ENCODE data around the gene KRT79. TPM values are rescaled to one million over a fixed set of nuclear protein-coding genes. Genes with fewer than 3 reads are reported as not detected.

KRT79 gene
- total and polyA plus RNA-seq, 2 of the 8 experiments (the other 6 are each of a cell fraction or from before 2014, with no cell fraction given) = not detected

GRCh38 chr12:52874573-52875435, 40.7 kb upstream of the KRT79 start:
- no peak overlapping the region for H3K14ac ChIP-seq (ENCODE audit: insufficient read length)
- no peak overlapping the region for H3K4ac ChIP-seq (replicated peaks; ENCODE audit: insufficient read length, low read depth, low read length)
- peaks cover 8% of the 10 kb centered on the region; the same call in 1 of the 2 replicates for H3K23me2 ChIP-seq (ENCODE audit: low read depth, low read length)
- DNase-seq (ENCODE audit: low read depth in 1 of 2, low spot score in 2 of 2) = no peak
- no peak overlapping the region for H2BK20ac ChIP-seq (ENCODE audit: low read length)
- H2AFZ ChIP-seq (ENCODE audit: low read length) = peak overlapping the region; percentile 61; the same call in 1 of the 2 replicates
- ChIA-PET CTCF (ENCODE audit: partially characterized antibody) (interaction anchor here (0.8 to 36.8 kb wide), 23 partner anchors 6 to 734 kb away, joined by 3 to 1250 read pairs (median 5); partner anchors contain the start of gene KRT85), POLR2A (ENCODE audit: partially characterized antibody) (interaction anchor here (1.0 to 1.3 kb wide), 2 partner anchors 131 to 625 kb away, joined by 3 read pairs; partner anchors contain the start of gene EIF4B)
- H3K23ac ChIP-seq (ENCODE audit: insufficient read length) = no peak overlapping the region
- H3K56ac ChIP-seq (replicated peaks; ENCODE audit: insufficient read length, low read depth, low read length) = no peak overlapping the region
- H4K8ac ChIP-seq (ENCODE audit: extremely low read depth, insufficient read depth, low read length) = peak overlapping the region; percentile 38; the same call in 1 of the 2 replicates
- H2AK5ac ChIP-seq (ENCODE audit: low read depth, low read length) = no peak overlapping the region
- no peak overlapping the region for H3K9ac ChIP-seq (replicated peaks in 1 of 4; ENCODE audit: extremely low read depth in 1 of 4, low read depth in 3 of 4, low read length in 3 of 4)
- WGBS, 2 experiments (ENCODE audit: extremely low coverage in 1 of 2, insufficient coverage in 1 of 2, insufficient read length in 1 of 2, insufficient replicate concordance in 2 of 2, low coverage in 1 of 2, low lambda C conversion rate in 2 of 2, missing lambda C conversion rate in 1 of 2) = 84% methylated on average over 10 of the region's 10 CpGs; no CpG with 5 or more reads in 1 of the 2 experiments
- H3K27ac ChIP-seq (ENCODE audit: low read depth, low read length) = no peak overlapping the region
- no peak overlapping the region for H2BK5ac ChIP-seq (ENCODE audit: low read depth, low read length)
- H3K9me3 ChIP-seq (ENCODE audit: insufficient read depth in 2 of 2, low read depth in 1 of 2, low read length in 1 of 2) = no peaks in the 10 kb centered on the region
- peak overlapping the region; percentile 31 to 60 (median 46) for H3K4me3 ChIP-seq (ENCODE audit: extremely low read depth in 1 of 4, insufficient read depth in 2 of 4, low read depth in 3 of 4, low read length in 4 of 4)
- no peaks in the 10 kb centered on the region for H3K36me3 ChIP-seq (ENCODE audit: control insufficient read depth in 2 of 4, insufficient read depth in 4 of 4, low read length in 3 of 4)
- H4K91ac ChIP-seq (replicated peaks; ENCODE audit: insufficient read length, low read length) = no peak overlapping the region
- H2BK15ac ChIP-seq (ENCODE audit: low read length) = no peak overlapping the region
- no peaks in the 10 kb centered on the region for H3K79me1 ChIP-seq (ENCODE audit: low read depth, low read length)
- H2BK12ac ChIP-seq (ENCODE audit: low read depth, low read length) = no peak overlapping the region
- peaks cover 0 to 3% of the 10 kb centered on the region in 2 experiments for H4K20me1 ChIP-seq (replicated peaks in 1 of 2; ENCODE audit: control insufficient read depth in 1 of 2, insufficient read depth in 2 of 2, low read length in 2 of 2)
- no peak overlapping the region for H4K5ac ChIP-seq (ENCODE audit: insufficient read length, low read depth, low read length)
- peaks cover 0 to 8% (median 4%) of the 10 kb centered on the region in 4 experiments; a peak in 4 of 7 replicates for H3K4me1 ChIP-seq (replicated peaks in 1 of 4; ENCODE audit: control insufficient read depth in 3 of 4, insufficient read depth in 4 of 4, low read length in 3 of 4)
- H3K18ac ChIP-seq (ENCODE audit: extremely low read depth, low read length) = no peak overlapping the region
- H2BK120ac ChIP-seq (replicated peaks; ENCODE audit: low read depth, low read length) = no peak overlapping the region
- no peak for FAIRE-seq
- peaks cover 0 to 22% (median 17%) of the 10 kb centered on the region in 4 experiments; a peak in 5 of 7 replicates for H3K27me3 ChIP-seq (replicated peaks in 1 of 4; ENCODE audit: control insufficient read depth in 3 of 4, extremely low read depth in 1 of 4, insufficient read depth in 3 of 4, low read length in 3 of 4)
- peak overlapping the region; percentile 71 to 80 for H3K4me2 ChIP-seq (ENCODE audit: insufficient read depth in 1 of 2, low read depth in 2 of 2, low read length in 2 of 2)
- TF ChIP-seq HDAC6 (IDR thresholded peaks at IDR 0.05; ENCODE audit: low read depth, low read length) (no peak), TAF7 (optimal IDR thresholded peaks at IDR 0.05; ENCODE audit: borderline replicate concordance, low read depth, low read length) (no peak), FOSL1 (IDR thresholded peaks at IDR 0.05; ENCODE audit: insufficient read depth, low read depth, low read length) (no peak), BCL11A (IDR thresholded peaks at IDR 0.05; ENCODE audit: low read depth in 2 of 2, low read length in 2 of 2) (no peak), JUND (IDR thresholded peaks at IDR 0.05; ENCODE audit: low read length) (no peak), NRF1 (IDR thresholded peaks at IDR 0.05; ENCODE audit: low read depth, low read length) (no peak), RNF2 (IDR thresholded peaks at IDR 0.05; ENCODE audit: borderline replicate concordance, low read depth, low read length, missing control alignments, poor library complexity, severe bottlenecking) (no peak), POLR2A (IDR thresholded peaks at IDR 0.05; ENCODE audit: control extremely low read depth in 1 of 2, low read depth in 2 of 2, low read length in 2 of 2) (no peak)
- no peaks in the 10 kb centered on the region for H3K79me2 ChIP-seq (ENCODE audit: control insufficient read depth in 1 of 2, insufficient read depth in 2 of 2, low read length in 2 of 2)

Measured in H1 (cell line).